ENCODE data around the gene KDM3B. TPM values are rescaled to one million over a fixed set of nuclear protein-coding genes. Genes with fewer than 3 reads are reported as not detected.

KDM3B gene
- total RNA-seq, 2 donors from 2014 or later, result 62.3 to 77.5 TPM

- no peaks in the 10 kb centered on the region for H3K36me3 ChIP-seq
- intact Hi-C loops (cut with DNase I), result no loop called here
- no peaks in the 10 kb centered on the region for H3K4me1 ChIP-seq
- no peak overlapping the region for H3K9ac ChIP-seq (ENCODE audit: low read depth in 2 of 2, low read length in 2 of 2)
- no peak for DNase-seq
- TF ChIP-seq, protein P1, sequence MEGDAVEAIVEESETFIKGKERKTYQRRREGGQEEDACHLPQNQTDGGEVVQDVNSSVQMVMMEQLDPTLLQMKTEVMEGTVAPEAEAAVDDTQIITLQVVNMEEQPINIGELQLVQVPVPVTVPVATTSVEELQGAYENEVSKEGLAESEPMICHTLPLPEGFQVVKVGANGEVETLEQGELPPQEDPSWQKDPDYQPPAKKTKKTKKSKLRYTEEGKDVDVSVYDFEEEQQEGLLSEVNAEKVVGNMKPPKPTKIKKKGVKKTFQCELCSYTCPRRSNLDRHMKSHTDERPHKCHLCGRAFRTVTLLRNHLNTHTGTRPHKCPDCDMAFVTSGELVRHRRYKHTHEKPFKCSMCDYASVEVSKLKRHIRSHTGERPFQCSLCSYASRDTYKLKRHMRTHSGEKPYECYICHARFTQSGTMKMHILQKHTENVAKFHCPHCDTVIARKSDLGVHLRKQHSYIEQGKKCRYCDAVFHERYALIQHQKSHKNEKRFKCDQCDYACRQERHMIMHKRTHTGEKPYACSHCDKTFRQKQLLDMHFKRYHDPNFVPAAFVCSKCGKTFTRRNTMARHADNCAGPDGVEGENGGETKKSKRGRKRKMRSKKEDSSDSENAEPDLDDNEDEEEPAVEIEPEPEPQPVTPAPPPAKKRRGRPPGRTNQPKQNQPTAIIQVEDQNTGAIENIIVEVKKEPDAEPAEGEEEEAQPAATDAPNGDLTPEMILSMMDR (IDR thresholded peaks at IDR 0.05), result no peak
- H3K27ac ChIP-seq, result no peak overlapping the region
- no peak overlapping the region for H3K4me3 ChIP-seq
- no peaks in the 10 kb centered on the region for H3K27me3 ChIP-seq
- H3K9me3 ChIP-seq, result no peaks in the 10 kb centered on the region
Observed at GRCh38 chr5:138440159-138441073, 87.9 kb downstream of the KDM3B start.

- no peak overlapping the region for H3K27ac ChIP-seq
- no peaks in the 10 kb centered on the region for H3K27me3 ChIP-seq
- H3K4me1 ChIP-seq, result no peaks in the 10 kb centered on the region
- intact Hi-C loops (cut with DNase I), result no loop called here
- no peaks in the 10 kb centered on the region for H3K9me3 ChIP-seq
- no peak overlapping the region for H3K9ac ChIP-seq (ENCODE audit: low read depth in 2 of 2, low read length in 2 of 2)
- H3K4me3 ChIP-seq, result no peak overlapping the region
- no peaks in the 10 kb centered on the region for H3K36me3 ChIP-seq
- DNase-seq, result no peak
- TF ChIP-seq, protein P1 (IDR thresholded peaks at IDR 0.05), result no peak
Observed at GRCh38 chr5:138441221-138441620, 88.7 kb downstream of the KDM3B start.

DNA sequence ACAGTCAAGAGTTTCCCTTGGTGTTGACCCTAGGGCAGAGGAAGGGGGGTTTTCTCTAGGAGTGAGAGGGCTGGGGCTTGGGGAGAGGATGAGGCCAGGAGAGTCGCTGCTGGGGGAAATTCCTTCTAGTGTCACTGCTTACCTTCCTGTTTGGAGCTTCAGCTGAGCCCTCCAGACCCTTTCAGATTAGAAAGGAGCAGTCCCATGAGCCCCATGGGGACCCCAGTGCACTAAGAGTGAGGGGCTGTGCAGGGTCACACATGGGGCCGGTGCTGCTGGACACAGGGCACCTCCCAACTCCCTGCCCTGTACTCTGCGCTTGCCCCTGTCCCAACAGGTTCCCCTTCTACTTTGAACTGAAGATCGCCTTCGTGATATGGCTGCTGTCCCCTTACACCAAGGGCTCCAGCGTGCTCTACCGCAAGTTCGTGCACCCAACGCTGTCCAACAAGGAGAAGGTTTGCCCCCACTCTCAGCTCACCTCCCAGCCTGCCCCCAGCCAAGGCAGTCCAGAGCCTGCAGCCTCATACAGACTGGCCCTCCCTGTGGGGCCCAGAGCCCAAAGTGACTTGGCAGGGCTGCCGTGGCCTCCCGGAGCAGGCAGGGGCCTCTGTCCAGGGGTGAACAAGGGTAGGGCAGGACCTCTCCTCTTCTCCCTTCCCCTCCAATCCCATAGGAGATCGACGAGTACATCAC lies 91.7 kb downstream of the KDM3B start:
- no peaks in the 10 kb centered on the region for H3K9me3 ChIP-seq
- H3K4me3 ChIP-seq, result no peak overlapping the region
- intact Hi-C loops (cut with DNase I), result no loop called here
- no peak for DNase-seq
- H3K9ac ChIP-seq (ENCODE audit: low read depth in 2 of 2, low read length in 2 of 2), result no peak overlapping the region
- no peaks in the 10 kb centered on the region for H3K27me3 ChIP-seq
- no peak overlapping the region for H3K27ac ChIP-seq
- H3K4me1 ChIP-seq, result no peaks in the 10 kb centered on the region
- TF ChIP-seq, protein P1 (IDR thresholded peaks at IDR 0.05), result no peak
- no peaks in the 10 kb centered on the region for H3K36me3 ChIP-seq

GRCh38 chr5:138444774-138445546 lies 92.5 kb downstream of the KDM3B start:
- intact Hi-C loops (cut with DNase I), result no loop called here
- H3K27me3 ChIP-seq, result no peaks in the 10 kb centered on the region
- H3K4me3 ChIP-seq, result no peak overlapping the region
- no peak overlapping the region for H3K9ac ChIP-seq (ENCODE audit: low read depth in 2 of 2, low read length in 2 of 2)
- TF ChIP-seq, protein P1 (IDR thresholded peaks at IDR 0.05), result no peak
- no peaks in the 10 kb centered on the region for H3K36me3 ChIP-seq
- no peaks in the 10 kb centered on the region for H3K9me3 ChIP-seq
- no peak for DNase-seq
- no peaks in the 10 kb centered on the region for H3K4me1 ChIP-seq
- H3K27ac ChIP-seq, result no peak overlapping the region

GRCh38 chr5:138445547-138446271 lies 93.2 kb downstream of the KDM3B start:
- intact Hi-C loops (cut with DNase I), result no loop called here
- H3K36me3 ChIP-seq, result no peaks in the 10 kb centered on the region
- H3K27me3 ChIP-seq, result no peaks in the 10 kb centered on the region
- H3K9me3 ChIP-seq, result no peaks in the 10 kb centered on the region
- no peak overlapping the region for H3K27ac ChIP-seq
- H3K4me1 ChIP-seq, result no peaks in the 10 kb centered on the region
- H3K4me3 ChIP-seq, result no peak overlapping the region
- H3K9ac ChIP-seq (ENCODE audit: low read depth in 2 of 2, low read length in 2 of 2), result no peak overlapping the region
- TF ChIP-seq, protein P1 (IDR thresholded peaks at IDR 0.05), result no peak
- DNase-seq, result no peak

All from colonic mucosa (tissue), 4 donors.